ENCODE measurements around the gene FYB1.
"Not testable (repeated sequence)": the region's sequence is repeated elsewhere in the genome, so short reads cannot be mapped to it uniquely, and the experiment has no call there.

FYB1 gene

DNA sequence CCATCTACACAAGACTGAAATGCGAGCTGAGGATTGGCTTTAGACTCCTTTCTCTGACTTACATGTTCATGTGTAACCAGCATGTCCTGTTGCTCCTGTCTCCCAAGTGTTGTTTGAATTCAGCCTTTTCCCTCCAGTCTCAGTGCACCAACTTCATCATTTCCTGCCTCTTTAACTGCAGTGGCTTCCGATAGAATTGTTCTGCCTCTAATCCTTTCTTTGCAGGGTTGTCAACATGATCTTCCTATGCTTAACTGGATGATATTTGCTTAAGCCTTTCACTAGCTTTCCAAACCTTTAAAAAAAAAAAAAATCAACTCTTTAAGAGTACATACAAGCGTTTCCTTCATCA, 6.7 kb upstream of the FYB1 start:
- no peak for DNase-seq (ENCODE audit: low spot score)

DNA sequence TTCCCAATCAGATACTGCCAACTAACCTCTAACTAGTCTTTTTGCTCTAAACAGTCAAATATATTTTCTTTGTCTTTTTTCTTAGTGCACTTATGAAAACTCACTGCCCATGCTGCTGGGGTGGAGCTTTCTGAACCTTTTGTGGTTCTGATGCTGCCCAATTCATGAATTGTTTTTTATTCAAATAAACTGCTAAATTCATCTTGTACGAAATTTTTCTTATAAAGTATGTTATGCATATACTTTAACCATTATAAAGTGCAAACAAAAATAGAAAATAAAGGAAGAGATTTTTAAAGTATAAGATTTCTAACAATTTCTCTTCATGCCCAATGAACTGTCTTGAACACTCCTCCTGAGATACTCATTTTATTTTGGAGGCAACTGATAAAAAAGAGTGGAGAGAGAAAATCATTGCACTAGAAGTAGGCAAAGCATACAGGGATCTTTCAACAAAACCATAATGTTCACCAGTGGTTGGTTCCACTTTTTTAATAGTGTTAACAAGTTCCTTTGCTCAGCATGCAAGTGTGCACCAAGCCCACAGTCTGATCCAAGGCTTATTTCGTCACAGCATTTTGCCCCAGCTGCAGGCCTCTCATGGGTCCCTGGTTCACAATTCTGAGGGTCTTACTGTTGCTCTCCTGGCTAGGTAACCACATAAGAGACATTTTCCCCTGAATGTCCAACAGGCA, 6.2 kb upstream of the FYB1 start:
- DNase-seq (ENCODE audit: low spot score), result no peak

- DNase-seq (ENCODE audit: low spot score), result no peak
Measured at GRCh38 chr5:39224196-39224761, 4.9 kb upstream of the FYB1 start.

DNA sequence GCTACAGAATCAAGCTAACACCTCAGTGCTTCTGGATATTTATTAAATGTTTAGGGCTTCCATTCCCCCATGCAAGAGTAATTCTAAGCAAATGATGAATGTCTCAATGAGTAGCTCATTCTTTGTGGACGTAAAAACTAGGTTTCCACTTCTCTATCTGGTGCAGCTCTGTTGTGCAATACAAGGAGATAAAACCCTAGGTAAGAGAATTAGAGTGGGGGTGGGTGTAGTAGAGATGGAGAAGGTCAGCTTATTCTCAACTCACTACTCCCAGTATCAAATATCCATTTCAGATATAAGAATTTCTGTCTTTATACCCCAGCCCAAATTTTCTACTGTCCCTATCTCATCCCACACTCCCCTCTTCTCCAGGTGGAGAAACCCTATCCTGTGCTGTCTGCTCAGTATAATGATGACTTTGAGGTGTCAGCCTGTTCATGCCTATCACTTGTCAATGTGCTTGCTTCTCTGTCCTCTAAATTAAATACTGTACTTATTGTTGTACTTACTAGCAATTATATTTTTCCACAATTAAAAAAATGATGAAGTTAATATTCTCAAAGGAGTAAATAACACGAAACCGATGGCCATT, 4.3 kb upstream of the FYB1 start:
- no peak for DNase-seq (ENCODE audit: low spot score)

- not testable (repeated sequence) for DNase-seq (ENCODE audit: low spot score)
Measured at GRCh38 chr5:39221671-39222070, 2.3 kb upstream of the FYB1 start.

- DNase-seq (ENCODE audit: low spot score), result no peak
Measured at GRCh38 chr5:39220280-39221030, 1.1 kb upstream of the FYB1 start.

GRCh38 chr5:39218482-39219402, 621 bp downstream of the FYB1 start:
- DNase-seq (ENCODE audit: low spot score), result no peak

DNA sequence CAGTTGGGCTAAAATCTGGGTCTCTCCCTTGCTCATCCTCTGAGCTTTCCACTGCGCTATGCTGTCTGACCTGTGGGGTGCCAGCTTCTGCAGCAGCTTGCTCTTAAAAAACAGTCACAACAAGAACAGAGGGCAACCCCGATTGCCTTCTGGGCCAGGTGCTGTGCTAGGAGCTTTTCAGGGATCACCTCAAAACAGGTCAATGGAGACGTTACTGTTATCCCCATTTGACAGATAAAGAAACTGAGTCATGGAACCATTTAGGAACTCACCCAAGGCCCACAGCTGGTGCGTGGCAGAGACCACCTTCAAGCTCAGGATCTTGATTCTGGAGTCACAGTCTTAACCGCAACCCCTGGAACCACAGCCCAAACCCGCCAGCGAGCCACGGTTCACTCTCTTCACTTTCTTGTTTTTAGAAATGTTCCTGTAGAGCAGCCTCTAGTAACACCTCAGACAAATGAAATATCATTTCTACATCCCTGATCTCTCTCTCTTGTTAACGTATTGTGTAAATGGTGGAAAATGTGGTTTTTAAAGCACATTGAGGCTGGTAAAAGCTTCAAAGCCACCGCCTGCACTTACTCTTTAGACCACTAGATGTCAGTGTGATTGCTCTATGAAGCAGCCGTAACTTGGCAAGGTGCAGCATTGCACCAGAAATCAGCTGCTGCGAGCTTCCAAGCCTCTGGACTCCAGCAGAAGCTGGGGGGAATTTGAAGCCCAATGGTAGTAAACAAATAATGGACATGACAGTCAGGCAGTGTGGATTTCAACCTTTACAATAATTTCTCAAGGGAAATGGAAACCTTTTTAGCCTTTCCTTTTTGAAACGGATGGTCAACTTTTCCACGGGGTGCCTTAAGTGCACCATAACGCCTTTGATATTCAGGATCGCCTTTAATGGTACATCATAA, 1.7 kb downstream of the FYB1 start:
- peak; percentile 79 for DNase-seq (ENCODE audit: low spot score)

GRCh38 chr5:39216631-39217030, 2.7 kb downstream of the FYB1 start:
- peak; percentile 10 for DNase-seq (ENCODE audit: low spot score)

DNA sequence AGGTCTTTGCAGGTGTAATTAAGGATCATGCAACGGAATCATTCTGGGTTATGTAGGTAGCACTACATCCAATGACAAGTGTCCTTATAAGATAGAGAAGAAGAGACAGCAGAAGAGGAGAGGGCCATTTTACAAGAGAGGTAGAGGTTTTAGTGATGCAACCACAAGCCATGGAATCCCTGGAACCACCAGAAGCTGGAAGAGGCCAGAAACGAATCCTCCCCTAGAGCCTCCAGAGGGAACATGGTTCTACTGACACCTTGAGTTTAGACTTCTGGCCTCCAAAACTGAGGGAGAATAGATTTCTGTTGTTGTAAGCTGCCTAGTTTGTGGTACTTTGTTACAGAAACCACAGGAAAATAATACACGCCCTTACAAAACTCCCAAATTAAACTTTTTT, 3.5 kb downstream of the FYB1 start:
- DNase-seq (ENCODE audit: low spot score), result no peak

GRCh38 chr5:39214912-39215709, 4.3 kb downstream of the FYB1 start:
- DNase-seq (ENCODE audit: low spot score), result no peak

GRCh38 chr5:39213447-39214207, 5.7 kb downstream of the FYB1 start:
- DNase-seq (ENCODE audit: low spot score), result no peak

GRCh38 chr5:39211773-39212172, 7.6 kb downstream of the FYB1 start:
- DNase-seq (ENCODE audit: low spot score), result no peak

GRCh38 chr5:39209924-39210323, 9.4 kb downstream of the FYB1 start:
- DNase-seq (ENCODE audit: low spot score), result no peak

GRCh38 chr5:39208471-39208870, 10.9 kb downstream of the FYB1 start:
- DNase-seq (ENCODE audit: low spot score), result no peak

DNA sequence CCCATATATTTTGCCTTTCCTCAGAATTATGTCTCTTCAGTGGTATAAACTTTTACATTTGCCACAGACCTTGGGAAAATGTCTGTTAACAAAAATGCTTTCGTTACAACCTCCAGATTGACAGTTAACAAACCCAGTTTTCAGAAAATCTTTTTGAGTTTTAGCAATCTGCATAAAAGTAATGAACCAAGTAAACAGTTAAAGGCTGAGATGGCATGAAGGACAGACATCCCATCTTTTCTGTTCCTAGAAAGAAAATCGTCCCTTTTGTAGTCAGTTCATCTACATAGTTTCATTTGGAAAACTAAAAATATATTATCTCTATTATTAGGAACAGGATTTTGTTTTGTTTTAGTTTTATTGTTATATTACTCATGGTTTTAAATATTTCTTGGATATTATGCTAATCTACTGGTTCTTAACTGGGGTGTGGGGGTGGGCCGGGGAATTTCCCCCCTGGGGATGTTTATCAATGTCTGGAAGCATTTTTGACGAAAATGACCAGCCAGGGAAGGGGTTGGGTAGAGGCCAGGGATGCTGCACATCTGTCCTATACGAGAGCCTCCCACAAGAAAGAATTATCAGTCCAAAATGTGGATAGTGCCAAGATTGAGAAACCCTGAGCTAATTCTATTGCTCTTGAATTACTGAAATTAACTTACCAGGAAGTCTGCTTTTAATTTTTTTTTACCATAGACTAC, 11.9 kb downstream of the FYB1 start:
- no peak for DNase-seq (ENCODE audit: low spot score)

GRCh38 chr5:39206630-39207321, 12.6 kb downstream of the FYB1 start:
- no peak for DNase-seq (ENCODE audit: low spot score)

DNA sequence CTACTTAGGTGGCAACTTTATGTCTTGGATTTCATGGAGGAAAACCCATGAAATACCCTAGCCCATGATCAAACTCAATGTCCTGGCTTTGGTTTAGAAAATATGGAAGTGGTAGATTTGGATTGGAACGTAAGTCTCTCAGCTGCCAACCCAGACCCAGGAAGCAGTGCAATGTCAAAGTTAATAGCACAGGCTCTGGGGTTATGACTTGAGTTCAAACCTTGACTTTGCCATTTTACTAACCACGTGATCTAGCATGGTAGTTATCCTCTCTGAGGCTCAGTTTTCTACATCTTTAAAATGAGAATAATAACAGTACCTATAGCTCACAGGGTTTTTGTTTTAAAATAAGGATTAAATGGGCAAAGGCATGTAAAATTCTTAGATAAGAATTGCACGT, 13.8 kb downstream of the FYB1 start:
- no peak for DNase-seq (ENCODE audit: low spot score)
